ENCODE measurements around the gene VCL. TPM values are rescaled to one million over a fixed set of nuclear protein-coding genes. Genes with fewer than 3 reads are reported as not detected.

Gene VCL
- polyA plus RNA-seq, 1 of the 3 experiments (the other 2 are of a cell fraction) = 147 TPM

GRCh38 chr10:74165530-74165901 lies 167.6 kb downstream of the VCL start (continued):
- no peak for TF ChIP-seq CHD2 (IDR thresholded peaks at IDR 0.05; ENCODE audit: low read length, partially characterized antibody)
- TF ChIP-seq RCOR1 (IDR thresholded peaks at IDR 0.05; ENCODE audit: low read length) = no peak
- TF ChIP-seq SMC3 (IDR thresholded peaks at IDR 0.05; ENCODE audit: low read depth, low read length) = no peak
- no peak for TF ChIP-seq EZH2phosphoT487 (IDR thresholded peaks at IDR 0.05; ENCODE audit: borderline replicate concordance, low read depth)
- no peak for TF ChIP-seq MXI1 (IDR thresholded peaks at IDR 0.05; ENCODE audit: low read depth, low read length)

DNA sequence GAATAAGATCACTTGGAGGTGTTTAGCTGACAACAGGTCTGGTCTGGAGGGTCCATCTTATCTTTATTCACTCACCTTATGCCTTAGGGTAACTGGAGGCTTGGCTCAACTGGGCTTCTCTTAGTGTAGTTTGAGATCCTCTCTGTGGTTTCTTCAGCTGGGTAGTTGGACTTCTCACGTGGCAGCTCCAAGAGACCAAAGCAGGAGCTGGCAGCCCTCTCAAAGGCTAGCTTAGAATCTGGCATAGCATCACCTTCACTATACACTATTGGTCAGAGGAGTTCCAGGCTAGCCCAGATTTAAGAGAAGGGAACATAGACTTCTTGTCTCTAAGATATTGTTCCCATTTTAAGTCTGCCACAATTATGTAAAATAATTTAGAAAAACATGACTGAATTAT lies 169.5 kb downstream of the VCL start:
- no peak for DNase-seq
- CTCF ChIA-PET = interaction anchor here (1.2 to 1.6 kb wide), 2 partner anchors 11 to 64 kb away, joined by 4 read pairs; no protein-coding TSS in a partner anchor
- H4K20me1 ChIP-seq (ENCODE audit: insufficient read depth) = no peaks in the 10 kb centered on the region

More for the DNA sequence above, 169.5 kb downstream of the VCL start:
- Histone ChIP-seq H3K4me2 (no peak overlapping the region), H3K9ac (no peak overlapping the region), H2AFZ (ENCODE audit: low read depth) (no peak overlapping the region), H3K79me2 (ENCODE audit: insufficient read depth) (peaks cover under 1% of the 10 kb centered on the region; the same call in 1 of the 2 replicates), H3K27ac (ENCODE audit: low read depth in 2 of 2, low read length in 1 of 2) (no peak overlapping the region), H3K4me3 (ENCODE audit: low read depth in 2 of 2, low read length in 1 of 2) (no peak overlapping the region), H3K4me1 (ENCODE audit: control insufficient read depth in 1 of 2, insufficient read depth in 2 of 2, low read depth in 1 of 2, low read length in 1 of 2) (peaks cover 0 to 12% of the 10 kb centered on the region in 2 experiments; a peak in 2 of 4 replicates), H3F3A (replicated peaks; ENCODE audit: insufficient read depth) (peaks cover 25% of the 10 kb centered on the region), H3K27me3 (ENCODE audit: insufficient read depth) (no peaks in the 10 kb centered on the region), H3K36me3 (replicated peaks in 1 of 2; ENCODE audit: control insufficient read depth in 1 of 2, insufficient read depth in 2 of 2, low read length in 1 of 2) (no peaks in the 10 kb centered on the region), H3K9me2 (no peaks in the 10 kb centered on the region), H3K9me3 (no peaks in the 10 kb centered on the region)
- POLR2A ChIA-PET = no interaction called here
- WGBS (ENCODE audit: low lambda C conversion rate) = 86% methylated on average over 1 of the region's 1 CpG
- no peak for TF ChIP-seq REST (IDR thresholded peaks at IDR 0.05; ENCODE audit: low read depth, low read length)
- TF ChIP-seq JUND (IDR thresholded peaks at IDR 0.05) = no peak
- no peak for TF ChIP-seq MEF2A (IDR thresholded peaks at IDR 0.05; ENCODE audit: borderline replicate concordance, low read depth)
- TF ChIP-seq SIN3A (IDR thresholded peaks at IDR 0.05; ENCODE audit: borderline replicate concordance, low read depth, low read length) = no peak
- no peak for TF ChIP-seq PBX3 (IDR thresholded peaks at IDR 0.05)
- TF ChIP-seq RXRA (IDR thresholded peaks at IDR 0.05; ENCODE audit: borderline replicate concordance, low read depth) = no peak
- TF ChIP-seq FOXM1 (IDR thresholded peaks at IDR 0.05; ENCODE audit: low read depth) = no peak
- no peak for TF ChIP-seq USF2 (IDR thresholded peaks at IDR 0.05; ENCODE audit: borderline replicate concordance, low read depth, low read length)
- TF ChIP-seq ELF1 (IDR thresholded peaks at IDR 0.05) = no peak

Other genes starting within 250 kb of the VCL start
- gene CHCHD1, start 216.1 kb upstream of the VCL start, polyA plus RNA-seq (2012; rRNA removed) = 57.8 and 60.9 TPM in 2 replicates
- 97.3 and 112 TPM in 2 replicates for gene ZSWIM8, start 212.5 kb upstream of the VCL start, polyA plus RNA-seq (2012; rRNA removed)
- gene NDST2, start 186.5 kb upstream of the VCL start, polyA plus RNA-seq (2012; rRNA removed) = 22.1 and 24.1 TPM in 2 replicates
- 41.4 and 52.2 TPM in 2 replicates for gene CAMK2G, start 123.6 kb upstream of the VCL start, polyA plus RNA-seq (2012; rRNA removed)
- gene PLAU, start 87.0 kb upstream of the VCL start, polyA plus RNA-seq (2012; rRNA removed) = 159 and 200 TPM in 2 replicates
- gene AP3M1, start 152.7 kb downstream of the VCL start, polyA plus RNA-seq (2012; rRNA removed) = 17.7 and 25.8 TPM in 2 replicates
- 25.1 and 34.6 TPM in 2 replicates for gene ADK, start 153.1 kb downstream of the VCL start, polyA plus RNA-seq (2012; rRNA removed)

Measured in SK-N-SH (cell line).